ENCODE measurements around the gene SUSD6.
"Not testable (repeated sequence)": the region's sequence is repeated elsewhere in the genome, so short reads cannot be mapped to it uniquely, and the experiment has no call there.

The SUSD6 gene

GRCh38 chr14:69720912-69721311 lies 109.5 kb downstream of the SUSD6 start:
- TF ChIP-seq GABPA (IDR thresholded peaks at IDR 0.05; ENCODE audit: low read depth) = no peak
- no peak for TF ChIP-seq REST (IDR thresholded peaks at IDR 0.05; ENCODE audit: insufficient replicate concordance, low read depth)
- TF ChIP-seq POLR2AphosphoS5 (IDR thresholded peaks at IDR 0.05; ENCODE audit: low read depth) = no peak
- no peak for TF ChIP-seq CTCF (IDR thresholded peaks at IDR 0.05; ENCODE audit: insufficient read depth, low read length)
- Histone ChIP-seq H3K27ac (replicated peaks) (no peak overlapping the region), H3K4me3 (replicated peaks; ENCODE audit: insufficient read depth, low read length) (no peak overlapping the region), H3K27me3 (ENCODE audit: insufficient read depth, poor library complexity, severe bottlenecking) (no peaks in the 10 kb centered on the region)
- no peak for DNase-seq (ENCODE audit: low read depth in 1 of 2, low spot score in 1 of 2)

GRCh38 chr14:69726761-69727511 lies 115.5 kb downstream of the SUSD6 start:
- TF ChIP-seq GABPA (IDR thresholded peaks at IDR 0.05; ENCODE audit: low read depth) (no peak), SPI1 (IDR thresholded peaks at IDR 0.05; ENCODE audit: borderline replicate concordance, low read depth) (no peak), REST (IDR thresholded peaks at IDR 0.05; ENCODE audit: insufficient replicate concordance, low read depth) (no peak), CTCF (IDR thresholded peaks at IDR 0.05; ENCODE audit: insufficient read depth, low read length) (peak; percentile 19), POLR2AphosphoS5 (IDR thresholded peaks at IDR 0.05; ENCODE audit: low read depth) (no peak)
- Histone ChIP-seq H3K27ac (replicated peaks) (no peak overlapping the region), H3K4me3 (replicated peaks; ENCODE audit: insufficient read depth, low read length) (peak overlapping the region; percentile 35), H3K27me3 (ENCODE audit: insufficient read depth, poor library complexity, severe bottlenecking) (no peaks in the 10 kb centered on the region)
- DNase-seq (ENCODE audit: low read depth in 1 of 2, low spot score in 1 of 2) = peak; percentile 14 to 43

- Histone ChIP-seq H3K27me3 (ENCODE audit: insufficient read depth, poor library complexity, severe bottlenecking) (no peaks in the 10 kb centered on the region), H3K4me3 (replicated peaks; ENCODE audit: insufficient read depth, low read length) (no peak overlapping the region), H3K27ac (replicated peaks) (no peak overlapping the region)
- no peak for DNase-seq (ENCODE audit: low read depth in 1 of 2, low spot score in 1 of 2)
- no peak for TF ChIP-seq POLR2AphosphoS5 (IDR thresholded peaks at IDR 0.05; ENCODE audit: low read depth)
These were observed 116.5 kb downstream of the SUSD6 start for GRCh38 chr14:69727860-69728259.

GRCh38 chr14:69731919-69732598 lies 120.7 kb downstream of the SUSD6 start:
- H3K27ac ChIP-seq (replicated peaks); DNase-seq (ENCODE audit: low read depth in 1 of 2, low spot score in 1 of 2); H3K4me3 ChIP-seq (replicated peaks; ENCODE audit: insufficient read depth, low read length); H3K27me3 ChIP-seq (ENCODE audit: insufficient read depth, poor library complexity, severe bottlenecking): not testable (repeated sequence)

GRCh38 chr14:69736405-69736804 lies 125.0 kb downstream of the SUSD6 start:
- not testable (repeated sequence) for H3K27ac ChIP-seq (replicated peaks); H3K4me3 ChIP-seq (replicated peaks; ENCODE audit: insufficient read depth, low read length); H3K27me3 ChIP-seq (ENCODE audit: insufficient read depth, poor library complexity, severe bottlenecking); DNase-seq (ENCODE audit: low read depth in 1 of 2, low spot score in 1 of 2)
